H1 (cell line): ENCODE measurements around the gene YIPF2. TPM values are rescaled to one million over a fixed set of nuclear protein-coding genes. Genes with fewer than 3 reads are reported as not detected.

Experiments used
- CTCF ChIA-PET: fragments of 300-600 bp; sonication (Branson Sonifier 250); formaldehyde crosslinking; loops from one replicate; lab custom pipeline; 2021; ENCODE audit not compliant: partially characterized antibody; lab: Charles Lee
- POLR2A ChIA-PET: fragments of 300-600 bp; sonication (Branson Sonifier 250); formaldehyde crosslinking; loops from one replicate; lab custom pipeline; 2021; ENCODE audit warnings: inconsistent platforms; ENCODE audit not compliant: partially characterized antibody; lab: Charles Lee
- DNase-seq, 2 experiments: peaks; one replicate each; pipeline versions ENCODE4 v3.0.0 to v3.0.0-alpha.2; 2010 to 2022; ENCODE audit warnings: low spot score in 2 of 2, low read depth in 1 of 2, mixed read lengths in 1 of 2
- FAIRE-seq: peaks from 2 replicates; lab custom pipeline; 2011; peaks lifted over from hg19 to GRCh38; lab: Jason Lieb, UNC
- H2AFZ ChIP-seq: 2 replicates; pipeline ENCODE4 v1.8.1; 2012; ENCODE audit warnings: low read length, inconsistent platforms
- H2AK5ac ChIP-seq: 2 replicates; pipeline ENCODE4 v1.6.1; 2013; ENCODE audit warnings: low read depth, low read length
- H2BK120ac ChIP-seq: replicated peaks from 2 replicates; pipeline ENCODE3; 2013; ENCODE audit warnings: low read depth, low read length, inconsistent platforms
- H2BK12ac ChIP-seq: 2 replicates; pipeline ENCODE4 v1.6.1; 2013; ENCODE audit warnings: low read depth, low read length
- H2BK15ac ChIP-seq: 2 replicates; pipeline ENCODE4 v1.6.1; 2013; ENCODE audit warnings: low read length
- H2BK20ac ChIP-seq: 2 replicates; pipeline ENCODE4 v1.6.1; 2013; ENCODE audit warnings: low read length
- H2BK5ac ChIP-seq: 2 replicates; pipeline ENCODE4 v1.6.1; 2013; ENCODE audit warnings: low read depth, low read length
- H3K14ac ChIP-seq: 2 replicates; pipeline ENCODE4 v1.6.1; 2013; ENCODE audit warnings: inconsistent platforms; ENCODE audit not compliant: insufficient read length
- H3K18ac ChIP-seq: 2 replicates; pipeline ENCODE4 v1.6.1; 2013; ENCODE audit warnings: low read length; ENCODE audit errors: extremely low read depth
- H3K23ac ChIP-seq: 2 replicates; pipeline ENCODE4 v1.6.1; 2013; ENCODE audit warnings: inconsistent platforms; ENCODE audit not compliant: insufficient read length
- H3K23me2 ChIP-seq: 2 replicates; pipeline ENCODE4 v1.6.1; 2013; ENCODE audit warnings: low read depth, low read length
- H3K27ac ChIP-seq: 2 replicates; pipeline ENCODE4 v1.6.1; 2011; ENCODE audit warnings: low read depth, low read length, inconsistent platforms
- H3K27me3 ChIP-seq, 4 experiments: replicated peaks in 1 of 4; 1 replicate in 1 of 4; 2 replicates in 3 of 4; pipeline versions ENCODE4 v1.6.1 to v1.8.1; 2011 to 2013; ENCODE audit warnings: low read length in 3 of 4, mild to moderate bottlenecking in 3 of 4, inconsistent platforms in 2 of 4, mixed read lengths in 2 of 4, moderate library complexity in 1 of 4; ENCODE audit not compliant: control insufficient read depth in 3 of 4, insufficient read depth in 3 of 4; ENCODE audit errors: extremely low read depth in 1 of 4
- H3K36me3 ChIP-seq, 4 experiments: 2 replicates each; pipeline versions ENCODE4 v1.6.1 to v1.8.1; 2011 to 2013; ENCODE audit warnings: mild to moderate bottlenecking in 4 of 4, low read length in 3 of 4, moderate library complexity in 2 of 4, control low read depth in 1 of 4, inconsistent platforms in 1 of 4; ENCODE audit not compliant: insufficient read depth in 4 of 4, control insufficient read depth in 2 of 4
- H3K4ac ChIP-seq: replicated peaks from 2 replicates; pipeline ENCODE3; 2013; ENCODE audit warnings: low read length, low read depth, mixed read lengths, inconsistent platforms; ENCODE audit not compliant: insufficient read length
- H3K4me1 ChIP-seq, 4 experiments: replicated peaks in 1 of 4; 1 replicate in 1 of 4; 2 replicates in 3 of 4; pipeline versions ENCODE4 v1.6.1 to v1.8.1; 2011 to 2013; ENCODE audit warnings: low read length in 3 of 4, inconsistent platforms in 2 of 4, mixed read lengths in 1 of 4; ENCODE audit not compliant: insufficient read depth in 4 of 4, control insufficient read depth in 3 of 4
- H3K4me2 ChIP-seq, 2 experiments: 2 replicates each; pipeline versions ENCODE4 v1.6.1 to v1.8.1; 2011 to 2013; ENCODE audit warnings: low read depth in 2 of 2, low read length in 2 of 2, control low read depth in 1 of 2, inconsistent platforms in 1 of 2, mild to moderate bottlenecking in 1 of 2; ENCODE audit not compliant: insufficient read depth in 1 of 2
- H3K4me3 ChIP-seq, 4 experiments: fragments of 200-600, 300-600 bp in 1 of 4; sonication (generic), shearing (Covaris generic), sonication (Bioruptor Twin) in 1 of 4; 2 replicates each; pipeline versions ENCODE4 v1.5.1 to v1.8.1; 2011 to 2016; ENCODE audit warnings: low read length in 4 of 4, low read depth in 3 of 4, control low read depth in 2 of 4, inconsistent platforms in 2 of 4, mild to moderate bottlenecking in 2 of 4, mixed read lengths in 1 of 4, moderate library complexity in 1 of 4; ENCODE audit not compliant: insufficient read depth in 2 of 4; ENCODE audit errors: extremely low read depth in 1 of 4
- H3K56ac ChIP-seq: replicated peaks from 2 replicates; pipeline ENCODE3; 2013; ENCODE audit warnings: low read depth, mild to moderate bottlenecking, mixed read lengths, low read length, inconsistent platforms; ENCODE audit not compliant: insufficient read length
- H3K79me1 ChIP-seq: 2 replicates; pipeline ENCODE4 v1.6.1; 2013; ENCODE audit warnings: low read depth, low read length, control low read depth
- H3K79me2 ChIP-seq, 2 experiments: 2 replicates each; pipeline versions ENCODE4 v1.6.1 to v1.8.1; 2012 to 2013; ENCODE audit warnings: low read length in 2 of 2, mild to moderate bottlenecking in 2 of 2, inconsistent platforms in 1 of 2; ENCODE audit not compliant: insufficient read depth in 2 of 2, control insufficient read depth in 1 of 2
- H3K9ac ChIP-seq, 4 experiments: replicated peaks in 1 of 4; 1 replicate in 1 of 4; 2 replicates in 3 of 4; pipeline versions ENCODE4 v1.6.1 to v1.8.1; 2011 to 2013; ENCODE audit warnings: low read depth in 3 of 4, low read length in 3 of 4, control low read depth in 2 of 4, mild to moderate bottlenecking in 2 of 4, moderate library complexity in 2 of 4, inconsistent platforms in 1 of 4; ENCODE audit errors: extremely low read depth in 1 of 4
- H3K9me3 ChIP-seq, 2 experiments: 2 replicates each; pipeline versions ENCODE4 v1.6.1 to v1.8.1; 2012 to 2013; ENCODE audit warnings: mild to moderate bottlenecking in 2 of 2, moderate library complexity in 2 of 2, control low read depth in 1 of 2, inconsistent platforms in 1 of 2, low read depth in 1 of 2, low read length in 1 of 2, mixed read lengths in 1 of 2; ENCODE audit not compliant: insufficient read depth in 2 of 2
- H4K20me1 ChIP-seq, 2 experiments: replicated peaks in 1 of 2; 2 replicates each; pipeline versions ENCODE3 to v1.8.1; 2011 to 2013; ENCODE audit warnings: inconsistent platforms in 2 of 2, low read length in 2 of 2, mild to moderate bottlenecking in 1 of 2; ENCODE audit not compliant: insufficient read depth in 2 of 2, control insufficient read depth in 1 of 2
- H4K5ac ChIP-seq: 2 replicates; pipeline ENCODE4 v1.6.1; 2013; ENCODE audit warnings: low read length, low read depth, mixed read lengths, inconsistent platforms; ENCODE audit not compliant: insufficient read length
- H4K8ac ChIP-seq: 2 replicates; pipeline ENCODE4 v1.8.0; 2013; ENCODE audit warnings: mild to moderate bottlenecking, moderate library complexity, low read length, inconsistent platforms; ENCODE audit not compliant: insufficient read depth; ENCODE audit errors: extremely low read depth
- H4K91ac ChIP-seq: replicated peaks from 2 replicates; pipeline ENCODE3; 2013; ENCODE audit warnings: low read length, mixed read lengths, inconsistent platforms; ENCODE audit not compliant: insufficient read length
- ATF2 ChIP-seq: IDR thresholded peaks from 2 replicates; pipeline ENCODE4 v1.6.1; 2012; ENCODE audit warnings: low read length, inconsistent platforms
- BACH1 ChIP-seq: IDR thresholded peaks from 2 replicates; pipeline ENCODE4 v1.6.1; 2012; ENCODE audit warnings: low read length, improper control_type of control experiment
- CHD1 ChIP-seq: IDR thresholded peaks from 2 replicates; pipeline ENCODE4 v1.6.1; 2012; ENCODE audit warnings: low read depth, low read length, improper control_type of control experiment
- GABPA ChIP-seq: IDR thresholded peaks from 2 replicates; pipeline ENCODE4 v1.6.1; 2011; ENCODE audit warnings: mild to moderate bottlenecking, low read length, moderate library complexity, borderline replicate concordance; ENCODE audit not compliant: insufficient read depth
- MAX ChIP-seq: IDR thresholded peaks from 2 replicates; pipeline ENCODE4 v1.6.1; 2012; ENCODE audit warnings: inconsistent platforms
- PHF8 ChIP-seq: fragments of 200-600 bp; sonication (generic); conservative IDR thresholded peaks from 2 replicates; pipeline ENCODE4 v1.7.1; 2012; ENCODE audit warnings: low read depth, mild to moderate bottlenecking, inconsistent platforms, low read length, moderate library complexity
- RNF2 ChIP-seq: fragments of 200-900, 300-1000 bp; sonication (generic); IDR thresholded peaks from 2 replicates; pipeline ENCODE4 v1.7.1; 2016; ENCODE audit warnings: borderline replicate concordance, low read depth, mild to moderate bottlenecking, antibody characterized with exemption, low read length; ENCODE audit not compliant: poor library complexity, severe bottlenecking; ENCODE audit errors: missing control alignments
- SIN3A ChIP-seq, 2 experiments: IDR thresholded peaks in 1 of 2; conservative IDR thresholded peaks in 1 of 2; 2 replicates each; pipeline ENCODE4 v1.6.1; 2011 to 2012; ENCODE audit warnings: low read length in 2 of 2, improper control_type of control experiment in 1 of 2, low read depth in 1 of 2, mild to moderate bottlenecking in 1 of 2
- SP1 ChIP-seq: IDR thresholded peaks from 2 replicates; pipeline ENCODE4 v1.6.1; 2011; ENCODE audit warnings: low read depth, low read length
- SP2 ChIP-seq: IDR thresholded peaks from 2 replicates; pipeline ENCODE4 v1.6.1; 2012; ENCODE audit warnings: mild to moderate bottlenecking, low read length, inconsistent platforms
- TBP ChIP-seq: IDR thresholded peaks from 2 replicates; pipeline ENCODE4 v1.6.1; 2011; ENCODE audit warnings: low read depth, low read length, improper control_type of control experiment
- WGBS, 2 experiments: shearing (Covaris generic) in 1 of 2; methylation state at CpG; one replicate each; pipeline versions ENCODE4 v1.1.6 to v1.1.7; 2013 to 2015; ENCODE audit warnings: low lambda C conversion rate in 2 of 2, mixed read lengths in 2 of 2, inconsistent platforms in 1 of 2, low coverage in 1 of 2, missing lambda C conversion rate in 1 of 2; ENCODE audit not compliant: insufficient replicate concordance in 2 of 2, insufficient coverage in 1 of 2, insufficient read length in 1 of 2; ENCODE audit errors: extremely low coverage in 1 of 2, missing lambda C conversion rate in 1 of 2; 5-methylcytosine and 5-hydroxymethylcytosine counted together
- polyA plus RNA-seq, 7 experiments: library from polyadenylated mRNA; depleted of rRNA in 3 of 7; stranded (reverse) in 5 of 7; unstranded in 2 of 7; fragments of >200 nt in 5 of 7; fragments of 200-250 nt in 2 of 7; gene quantifications; 1 replicate in 5 of 7; 2 replicates in 1 of 7; 4 replicates in 1 of 7; pipeline versions ENCODE4 v1.2.1 to v1.2.3, GENCODE V29; 2011 to 2013; ENCODE audit warnings: missing spikeins in 2 of 7, mixed read lengths in 2 of 7
- total RNA-seq: library from RNA; stranded (reverse); fragmentation: NEBNext Ultra II Directional; extraction: Animal tissue kit (Norgen Biotek cat#: 25700); gene quantifications from 2 replicates; pipeline ENCODE4 v1.2.1, GENCODE V29; 2021

Gene YIPF2
- total and polyA plus RNA-seq, 2 of the 8 experiments (the other 6 are each of a cell fraction or from before 2014, with no cell fraction given): 48.3 to 112 TPM

GRCh38 chr19:10963865-10964264, 35.4 kb upstream of the YIPF2 start:
- no peak overlapping the region for H2AK5ac ChIP-seq
- H2BK120ac ChIP-seq: no peak overlapping the region
- peaks cover 0 to 12% (median 8%) of the 10 kb centered on the region in 4 experiments; a peak in 6 of 7 replicates for H3K4me1 ChIP-seq
- H4K5ac ChIP-seq: no peak overlapping the region
- H3K9ac ChIP-seq: no peak overlapping the region
- ChIA-PET CTCF (interaction anchor here (1.2 to 12.4 kb wide), 3 partner anchors 18 to 35 kb away, joined by 3 to 110 read pairs (median 13); no protein-coding TSS in a partner anchor), POLR2A (interaction anchor here (0.6 to 5.1 kb wide), 2 partner anchors 13 to 50 kb away, joined by 3 to 28 read pairs; no protein-coding TSS in a partner anchor)
- H3K14ac ChIP-seq: no peak overlapping the region
- WGBS, 2 experiments: 87% methylated on average over 4 of the region's 4 CpGs; no CpG with 5 or more reads in 1 of the 2 experiments
- H2AFZ ChIP-seq: no peak overlapping the region
- no peak overlapping the region for H2BK15ac ChIP-seq
- H3K9me3 ChIP-seq: no peaks in the 10 kb centered on the region
- no peak overlapping the region for H3K4me3 ChIP-seq
- no peak overlapping the region for H3K56ac ChIP-seq
- no peak overlapping the region for H2BK12ac ChIP-seq
- no peak for DNase-seq
- no peak for FAIRE-seq
- no peak overlapping the region for H3K23ac ChIP-seq
- H3K4me2 ChIP-seq: peak overlapping the region; percentile 17 to 100; a peak in 1 of 4 replicates
- no peaks in the 10 kb centered on the region for H3K27me3 ChIP-seq
- H4K8ac ChIP-seq: peak overlapping the region; percentile 69; the same call in 1 of the 2 replicates
- peaks cover 5% of the 10 kb centered on the region for H3K23me2 ChIP-seq
- peaks cover 21% of the 10 kb centered on the region for H3K79me1 ChIP-seq
- H3K36me3 ChIP-seq: no peaks in the 10 kb centered on the region
- H2BK20ac ChIP-seq: no peak overlapping the region
- no peak overlapping the region for H3K27ac ChIP-seq
- H4K20me1 ChIP-seq: peaks cover 8 to 10% of the 10 kb centered on the region in 2 experiments
- no peak overlapping the region for H4K91ac ChIP-seq
- no peak overlapping the region for H3K4ac ChIP-seq
- peaks cover 43 to 73% of the 10 kb centered on the region in 2 experiments for H3K79me2 ChIP-seq
- no peak overlapping the region for H3K18ac ChIP-seq
- H2BK5ac ChIP-seq: 0 out of 2 replicates have a peak overlapping the region, but pooled peaks have one; percentile 8
- TF ChIP-seq SP1 (no peak), SIN3A (conservative IDR thresholded peaks at IDR 0.05 in 1 of 2, IDR thresholded peaks at IDR 0.05 in 1 of 2; ENCODE audit: low read depth in 1 of 2, low read length in 2 of 2) (no peak), ATF2 (no peak), TBP (no peak), GABPA (no peak), CHD1 (no peak), PHF8 (no peak), SP2 (no peak), RNF2 (no peak), MAX (no peak), BACH1 (no peak)
